Measurements from ENCODE around the gene OAS1.

GRCh38 chr12:112879191-112879705 is 27.5 kb upstream of the OAS1 start:
- TF ChIP-seq EGR1 (IDR thresholded peaks at IDR 0.05): no peak
- TF ChIP-seq, protein P1, sequence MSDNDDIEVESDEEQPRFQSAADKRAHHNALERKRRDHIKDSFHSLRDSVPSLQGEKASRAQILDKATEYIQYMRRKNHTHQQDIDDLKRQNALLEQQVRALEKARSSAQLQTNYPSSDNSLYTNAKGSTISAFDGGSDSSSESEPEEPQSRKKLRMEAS (IDR thresholded peaks at IDR 0.05): no peak
- TF ChIP-seq RAD21 (IDR thresholded peaks at IDR 0.05; ENCODE audit: low read depth): no peak
- TF ChIP-seq CEBPB (IDR thresholded peaks at IDR 0.05): no peak
- no peak for TF ChIP-seq EP300 (IDR thresholded peaks at IDR 0.05; ENCODE audit: borderline replicate concordance)
- no peak for TF ChIP-seq REST (IDR thresholded peaks at IDR 0.05; ENCODE audit: low read depth)
- TF ChIP-seq TEAD4 (IDR thresholded peaks at IDR 0.05): no peak

All from Ishikawa (cell line).